Gastrocnemius medialis (tissue), 4 donors: ENCODE results near the gene EIF5AL1. TPM values are rescaled to one million over a fixed set of nuclear protein-coding genes. Genes with fewer than 3 reads are reported as not detected.

ENCODE experiments used
- ATAC-seq, 2 donors: fragments of 150-250 bp; one replicate each; pipeline ENCODE4 v1.9.1; 2016
- DNase-seq, 2 donors: peaks; one replicate each; pipeline ENCODE4 v3.0.0-alpha.2; 2019
- H3K27ac ChIP-seq, 4 donors: fragments of 200-600 bp; sonication (generic); 1 replicate in 1 of 4; 2 replicates in 3 of 4; pipeline ENCODE4 v1.5.1; 2016 to 2018; ENCODE audit warnings: mild to moderate bottlenecking in 2 of 4, moderate library complexity in 1 of 4
- H3K27me3 ChIP-seq, 3 donors: fragments of 200-600 bp; sonication (generic) in 2 of 3; 1 replicate in 1 of 3; 2 replicates in 2 of 3; pipeline versions ENCODE4 v1.5.1 to v1.6.0; 2016 to 2019; ENCODE audit warnings: mild to moderate bottlenecking in 1 of 3, moderate library complexity in 1 of 3
- H3K36me3 ChIP-seq, 2 donors: fragments of 200-600 bp; sonication (generic) in 1 of 2; one replicate each; pipeline ENCODE4 v1.5.1; 2017 to 2018
- H3K4me1 ChIP-seq, 2 donors: fragments of 200-600 bp; sonication (generic) in 1 of 2; one replicate each; pipeline ENCODE4 v1.5.1; 2016 to 2017; ENCODE audit warnings: mild to moderate bottlenecking in 2 of 2
- H3K4me3 ChIP-seq, 4 donors: fragments of 200-600 bp; sonication (generic) in 3 of 4; 1 replicate in 1 of 4; 2 replicates in 3 of 4; pipeline ENCODE4 v1.5.1; 2016 to 2019; ENCODE audit warnings: mild to moderate bottlenecking in 2 of 4
- H3K9me3 ChIP-seq, 3 donors: fragments of 200-600 bp; sonication (generic) in 2 of 3; 1 replicate in 1 of 3; 2 replicates in 2 of 3; pipeline ENCODE4 v1.5.1; 2016 to 2019
- POLR2A ChIP-seq, 2 donors: fragments of 450-650 bp; IDR thresholded peaks; one replicate each; pipeline ENCODE4 v1.6.1; 2017; ENCODE audit warnings: antibody characterized with exemption in 2 of 2, mild to moderate bottlenecking in 2 of 2, moderate library complexity in 2 of 2
- in situ Hi-C, 4 donors: fragments of 200-750 bp; cut with MboI; loops; one replicate each; pipeline versions ENCODE4 v1.15.0 to v1.8.0; 2017; ENCODE audit warnings: low sequenced_read_pairs in 4 of 4
- intact Hi-C: fragments of 100-400 bp; cut with DNase I; formaldehyde crosslinking; loops from one replicate; pipeline ENCODE4 v1.15.1; 2023; ENCODE audit warnings: low total_unique reads
- total RNA-seq, 4 donors: library from RNA; depleted of rRNA; stranded (reverse); fragments of >200 nt; gene quantifications; one replicate each; pipeline versions ENCODE4 v1.1.0 to v1.2.3, GENCODE V29; 2016
- TF ChIP-seq, protein P1 (sequence below), 5 experiments: fragments of 450-650 bp in 3 of 5; fragments of 200-600 bp in 2 of 5; sonication (generic) in 2 of 5; IDR thresholded peaks in 4 of 5; conservative IDR thresholded peaks in 1 of 5; 1 replicate in 4 of 5; 2 replicates in 1 of 5; pipeline ENCODE4 v1.5.1; 2016 to 2019; ENCODE audit warnings: antibody characterized with exemption in 5 of 5, mild to moderate bottlenecking in 3 of 5, moderate library complexity in 3 of 5

EIF5AL1 gene
- total RNA-seq, 4 donors from 2014 or later, result 0.13 to 0.75 (median 0.35) TPM

- TF ChIP-seq POLR2A (IDR thresholded peaks at IDR 0.05), result no peak
- TF ChIP-seq, protein P1, sequence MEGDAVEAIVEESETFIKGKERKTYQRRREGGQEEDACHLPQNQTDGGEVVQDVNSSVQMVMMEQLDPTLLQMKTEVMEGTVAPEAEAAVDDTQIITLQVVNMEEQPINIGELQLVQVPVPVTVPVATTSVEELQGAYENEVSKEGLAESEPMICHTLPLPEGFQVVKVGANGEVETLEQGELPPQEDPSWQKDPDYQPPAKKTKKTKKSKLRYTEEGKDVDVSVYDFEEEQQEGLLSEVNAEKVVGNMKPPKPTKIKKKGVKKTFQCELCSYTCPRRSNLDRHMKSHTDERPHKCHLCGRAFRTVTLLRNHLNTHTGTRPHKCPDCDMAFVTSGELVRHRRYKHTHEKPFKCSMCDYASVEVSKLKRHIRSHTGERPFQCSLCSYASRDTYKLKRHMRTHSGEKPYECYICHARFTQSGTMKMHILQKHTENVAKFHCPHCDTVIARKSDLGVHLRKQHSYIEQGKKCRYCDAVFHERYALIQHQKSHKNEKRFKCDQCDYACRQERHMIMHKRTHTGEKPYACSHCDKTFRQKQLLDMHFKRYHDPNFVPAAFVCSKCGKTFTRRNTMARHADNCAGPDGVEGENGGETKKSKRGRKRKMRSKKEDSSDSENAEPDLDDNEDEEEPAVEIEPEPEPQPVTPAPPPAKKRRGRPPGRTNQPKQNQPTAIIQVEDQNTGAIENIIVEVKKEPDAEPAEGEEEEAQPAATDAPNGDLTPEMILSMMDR (IDR thresholded peaks at IDR 0.05 in 4 of 5, conservative IDR thresholded peaks at IDR 0.05 in 1 of 5), result no peak
- intact Hi-C loops (no loop called here), in situ Hi-C loops (no loop called here)
- no peaks in the 10 kb centered on the region for H3K36me3 ChIP-seq
- ATAC-seq (peak; percentile 73 to 75), DNase-seq (peak; percentile 59 to 67)
- peaks cover 0 to 3% (median 0%) of the 10 kb centered on the region in 3 donors for H3K27me3 ChIP-seq
- no peaks in the 10 kb centered on the region for H3K9me3 ChIP-seq
- peak overlapping the region in 2 of 4 donors; percentile 59 to 69 for H3K27ac ChIP-seq
- H3K4me1 ChIP-seq, result peaks cover 8 to 24% of the 10 kb centered on the region in 2 donors
- H3K4me3 ChIP-seq, result no peak overlapping the region
Measured at GRCh38 chr10:79492839-79493238, 19.5 kb upstream of the EIF5AL1 start.

DNA sequence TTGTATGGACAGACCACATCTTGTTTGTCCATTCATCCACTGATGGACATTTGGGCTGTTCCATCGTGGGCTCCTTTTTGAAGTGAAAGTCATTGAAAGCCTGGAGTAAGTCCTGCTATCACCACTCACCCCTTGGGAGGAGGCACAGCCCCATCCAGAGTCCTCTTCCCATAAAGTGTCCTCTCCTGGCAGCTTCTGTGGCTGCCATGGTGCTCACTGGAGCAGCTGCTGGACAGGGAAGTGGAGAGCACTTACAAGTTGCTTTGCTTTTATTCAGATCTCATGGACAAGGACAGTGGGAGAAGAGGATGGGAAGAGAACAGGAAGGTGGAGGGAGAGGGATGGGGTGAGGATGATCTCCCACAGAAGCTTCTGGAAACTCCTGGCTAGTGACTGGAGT, 18.5 kb upstream of the EIF5AL1 start:
- H3K4me1 ChIP-seq, result peaks cover 3 to 23% of the 10 kb centered on the region in 2 donors
- H3K27me3 ChIP-seq, result peaks cover 0 to 3% (median 0%) of the 10 kb centered on the region in 3 donors
- no peak overlapping the region for H3K4me3 ChIP-seq
- no peak for DNase-seq
- no peaks in the 10 kb centered on the region for H3K36me3 ChIP-seq
- intact Hi-C loops, result no loop called here
- no peaks in the 10 kb centered on the region for H3K9me3 ChIP-seq
- H3K27ac ChIP-seq, result no peak overlapping the region
- TF ChIP-seq POLR2A (IDR thresholded peaks at IDR 0.05), result no peak
- TF ChIP-seq, protein P1 (IDR thresholded peaks at IDR 0.05 in 4 of 5, conservative IDR thresholded peaks at IDR 0.05 in 1 of 5), result no peak
- ATAC-seq, result no peak
- in situ Hi-C loops, result no loop called here

GRCh38 chr10:79494871-79495705, 17.2 kb upstream of the EIF5AL1 start:
- no peaks in the 10 kb centered on the region for H3K36me3 ChIP-seq
- no peak for TF ChIP-seq POLR2A (IDR thresholded peaks at IDR 0.05)
- TF ChIP-seq, protein P1 (IDR thresholded peaks at IDR 0.05 in 4 of 5, conservative IDR thresholded peaks at IDR 0.05 in 1 of 5), result no peak
- H3K4me3 ChIP-seq, result no peak overlapping the region
- in situ Hi-C loops (no loop called here), intact Hi-C loops (no loop called here)
- peaks cover 3 to 17% of the 10 kb centered on the region in 2 donors for H3K4me1 ChIP-seq
- H3K9me3 ChIP-seq, result no peaks in the 10 kb centered on the region
- ATAC-seq, result no peak
- no peak overlapping the region for H3K27ac ChIP-seq
- DNase-seq, result no peak
- peaks cover 0 to 3% (median 0%) of the 10 kb centered on the region in 3 donors for H3K27me3 ChIP-seq

DNA sequence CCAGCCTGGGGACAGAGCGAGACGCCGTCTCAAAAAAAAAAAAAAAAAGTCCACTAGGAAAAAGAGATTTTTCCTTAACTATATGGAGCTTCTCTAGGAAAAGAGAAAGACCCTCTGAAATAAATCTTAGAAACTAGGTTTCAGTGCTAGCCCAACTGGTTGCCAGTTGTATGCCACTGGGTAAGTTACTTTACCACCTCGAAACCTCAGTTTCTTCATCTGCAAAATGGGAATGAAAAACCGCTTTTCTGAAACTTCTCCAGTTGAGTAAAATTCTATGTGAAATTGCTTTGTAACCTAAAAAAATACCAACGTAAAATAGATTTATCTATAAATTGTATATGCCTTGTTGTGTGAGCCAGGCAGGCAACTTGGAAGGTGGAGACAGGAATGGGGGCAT, 16.5 kb upstream of the EIF5AL1 start:
- intact Hi-C loops, result no loop called here
- Histone ChIP-seq H3K4me3 (no peak overlapping the region), H3K36me3 (no peaks in the 10 kb centered on the region), H3K27me3 (peaks cover 0 to 3% (median 0%) of the 10 kb centered on the region in 3 donors), H3K27ac (no peak overlapping the region), H3K9me3 (no peaks in the 10 kb centered on the region), H3K4me1 (peaks cover 3 to 17% of the 10 kb centered on the region in 2 donors)
- DNase-seq (no peak), ATAC-seq (no peak)
- TF ChIP-seq, protein P1 (IDR thresholded peaks at IDR 0.05 in 4 of 5, conservative IDR thresholded peaks at IDR 0.05 in 1 of 5), result no peak
- no peak for TF ChIP-seq POLR2A (IDR thresholded peaks at IDR 0.05)
- in situ Hi-C loops, result no loop called here
